ENCODE measurements around the gene SARS2.
"Not testable (repeated sequence)": the region's sequence is repeated elsewhere in the genome, so short reads cannot be mapped to it uniquely, and the experiment has no call there.

SARS2 gene

DNA sequence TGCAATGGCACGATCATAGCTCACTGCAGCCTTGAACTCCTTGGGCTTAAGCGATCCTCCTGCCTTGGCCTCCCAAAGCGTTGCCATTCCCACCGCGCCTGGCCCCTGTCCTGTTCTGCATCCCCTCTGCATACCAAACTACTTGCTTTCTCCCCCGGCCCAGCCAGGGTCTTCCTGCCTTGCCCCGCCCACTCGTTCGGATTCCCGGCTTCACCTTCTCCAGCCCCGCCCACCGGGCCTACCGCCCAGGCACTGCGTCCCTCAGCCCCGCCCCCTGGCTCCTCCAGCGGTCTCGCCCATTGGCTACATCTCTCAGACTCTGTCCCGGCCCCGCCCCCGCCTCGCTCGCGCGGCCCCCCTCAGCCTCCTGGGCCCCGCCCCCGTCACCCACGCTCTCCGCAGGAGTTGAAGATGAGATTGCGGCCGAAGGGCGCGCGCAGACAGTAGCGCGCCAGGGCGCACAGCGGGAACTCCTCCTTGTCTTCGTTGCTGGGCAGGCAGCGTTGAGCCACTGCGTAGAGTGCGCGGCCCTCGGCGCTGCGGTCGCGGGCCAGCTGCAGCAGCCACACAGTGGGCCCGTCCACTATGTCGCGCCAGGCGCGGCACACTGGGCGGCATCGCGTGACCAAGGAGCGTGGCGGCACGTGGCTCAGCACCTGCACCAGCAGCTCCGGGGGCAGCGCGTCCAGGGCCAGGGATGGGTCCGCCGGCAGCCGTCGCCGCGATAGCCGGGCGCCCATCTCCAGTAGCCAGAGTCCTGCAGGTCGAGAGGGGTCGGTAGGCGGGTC is 19.2 kb upstream of the SARS2 start:
- Histone ChIP-seq H3K4me2 (no peak overlapping the region), H3K4me1 (0 out of 2 replicates have a peak, but pooled peaks cover 4% of the 10 kb centered on the region), H3K4me3 (no peak overlapping the region), H3K9me3 (no peaks in the 10 kb centered on the region), H3K27me3 (no peaks in the 10 kb centered on the region), H3K9ac (no peak overlapping the region), H3K36me3 (no peaks in the 10 kb centered on the region), H4K20me1 (no peaks in the 10 kb centered on the region), H3K27ac (no peak overlapping the region)
- no peak for TF ChIP-seq Cebpa-rat (IDR thresholded peaks at IDR 0.05)

DNA sequence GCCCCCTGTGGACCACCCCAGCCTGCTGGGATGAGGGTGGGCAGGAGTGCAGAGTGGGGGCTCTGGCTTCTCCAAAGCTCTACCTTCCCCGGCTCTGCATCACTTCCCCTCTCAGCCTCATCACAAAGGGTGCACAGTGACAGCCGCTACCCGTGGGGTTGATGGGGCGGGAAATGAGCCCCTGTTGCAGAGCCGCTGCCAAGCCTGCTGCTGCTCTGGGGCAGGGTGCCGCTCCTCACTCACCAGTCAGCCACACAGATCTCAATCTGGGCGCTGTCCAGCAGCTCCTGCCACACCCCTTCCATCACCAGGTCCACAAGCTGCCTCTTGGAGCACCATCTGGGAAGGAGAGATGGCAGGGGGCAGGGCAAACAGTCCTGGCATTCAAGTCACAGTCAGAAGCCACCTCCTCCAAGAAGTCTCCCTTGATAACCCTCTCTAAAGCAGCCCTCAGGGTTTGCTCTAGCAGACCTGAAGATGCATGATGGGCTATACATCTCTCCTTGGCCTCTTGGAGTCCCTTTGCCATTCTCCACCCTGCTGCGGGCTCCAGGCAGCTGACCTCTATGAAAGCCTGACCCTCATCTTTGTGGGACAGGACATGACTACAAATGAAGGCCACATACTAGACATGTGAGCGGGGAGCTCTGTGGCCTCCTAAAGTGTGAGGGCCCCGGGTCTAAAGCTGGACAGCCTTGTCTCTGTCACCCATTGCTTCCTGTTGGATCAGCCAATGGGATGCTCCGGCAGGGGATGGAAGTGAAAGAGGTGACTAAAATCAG is 15.9 kb upstream of the SARS2 start:
- Histone ChIP-seq H3K4me1 (peaks cover 10% of the 10 kb centered on the region), H3K27me3 (no peaks in the 10 kb centered on the region), H3K9me3 (no peaks in the 10 kb centered on the region), H3K9ac (no peak overlapping the region), H4K20me1 (no peaks in the 10 kb centered on the region), H3K27ac (no peak overlapping the region), H3K4me3 (no peak overlapping the region), H3K4me2 (no peak overlapping the region), H3K36me3 (no peaks in the 10 kb centered on the region)
- TF ChIP-seq Cebpa-rat (IDR thresholded peaks at IDR 0.05) = no peak

GRCh38 chr19:38945562-38946228 is 15.1 kb upstream of the SARS2 start:
- no peak for TF ChIP-seq Cebpa-rat (IDR thresholded peaks at IDR 0.05)
- H3K4me2 ChIP-seq = no peak overlapping the region
- no peak overlapping the region for H3K9ac ChIP-seq
- no peak overlapping the region for H3K4me3 ChIP-seq
- H4K20me1 ChIP-seq = no peaks in the 10 kb centered on the region
- no peaks in the 10 kb centered on the region for H3K36me3 ChIP-seq
- no peaks in the 10 kb centered on the region for H3K27me3 ChIP-seq
- no peak overlapping the region for H3K27ac ChIP-seq
- H3K9me3 ChIP-seq = peaks cover 7% of the 10 kb centered on the region
- peaks cover 15% of the 10 kb centered on the region for H3K4me1 ChIP-seq

- no peak overlapping the region for H3K9ac ChIP-seq
- H3K4me1 ChIP-seq = peaks cover 15% of the 10 kb centered on the region
- no peaks in the 10 kb centered on the region for H4K20me1 ChIP-seq
- H3K4me2 ChIP-seq = no peak overlapping the region
- H3K27ac ChIP-seq = no peak overlapping the region
- no peak for TF ChIP-seq Cebpa-rat (IDR thresholded peaks at IDR 0.05)
- H3K9me3 ChIP-seq = peaks cover 7% of the 10 kb centered on the region
- no peaks in the 10 kb centered on the region for H3K27me3 ChIP-seq
- H3K4me3 ChIP-seq = no peak overlapping the region
- no peaks in the 10 kb centered on the region for H3K36me3 ChIP-seq
Measured at GRCh38 chr19:38944981-38945506, 14.5 kb upstream of the SARS2 start.

- no peak for TF ChIP-seq Cebpa-rat (IDR thresholded peaks at IDR 0.05)
Measured at GRCh38 chr19:38942471-38943181, 12.1 kb upstream of the SARS2 start.

GRCh38 chr19:38941979-38942378 is 11.4 kb upstream of the SARS2 start:
- Histone ChIP-seq H3K4me1 (peaks cover 20% of the 10 kb centered on the region), H3K9me3 (peaks cover 7% of the 10 kb centered on the region), H3K4me2 (peak overlapping the region; percentile 56), H3K9ac (0 out of 2 replicates have a peak overlapping the region, but pooled peaks have one; percentile 9), H3K27me3 (no peaks in the 10 kb centered on the region), H4K20me1 (no peaks in the 10 kb centered on the region), H3K4me3 (no peak overlapping the region), H3K27ac (no peak overlapping the region), H3K36me3 (no peaks in the 10 kb centered on the region)
- no peak for TF ChIP-seq Cebpa-rat (IDR thresholded peaks at IDR 0.05)

More at GRCh38 chr19:38942471-38943181, 12.1 kb upstream of the SARS2 start:
- Histone ChIP-seq H3K9me3 (peaks cover 7% of the 10 kb centered on the region), H3K4me1 (peaks cover 20% of the 10 kb centered on the region), H3K27me3 (no peaks in the 10 kb centered on the region), H3K4me3 (no peak overlapping the region), H3K36me3 (no peaks in the 10 kb centered on the region), H3K27ac (no peak overlapping the region), H4K20me1 (no peaks in the 10 kb centered on the region), H3K9ac (no peak overlapping the region), H3K4me2 (no peak overlapping the region)

GRCh38 chr19:38941466-38941865 is 10.9 kb upstream of the SARS2 start:
- 0 out of 2 replicates have a peak overlapping the region, but pooled peaks have one; percentile 9 for H3K9ac ChIP-seq
- not testable (repeated sequence) for H3K27me3 ChIP-seq

GRCh38 chr19:38939957-38940356 is 9.4 kb upstream of the SARS2 start:
- no peaks in the 10 kb centered on the region for H3K27me3 ChIP-seq
- H3K9ac ChIP-seq = no peak overlapping the region
- H3K4me1 ChIP-seq = peaks cover 20% of the 10 kb centered on the region
- TF ChIP-seq Cebpa-rat (IDR thresholded peaks at IDR 0.05) = no peak
- H4K20me1 ChIP-seq = no peaks in the 10 kb centered on the region
- H3K36me3 ChIP-seq = peaks cover 11% of the 10 kb centered on the region
- H3K4me3 ChIP-seq = no peak overlapping the region
- peaks cover 18% of the 10 kb centered on the region for H3K9me3 ChIP-seq
- no peak overlapping the region for H3K4me2 ChIP-seq
- no peak overlapping the region for H3K27ac ChIP-seq

More at GRCh38 chr19:38941466-38941865, 10.9 kb upstream of the SARS2 start:
- H3K4me2 ChIP-seq = peak overlapping the region; percentile 56
- H3K36me3 ChIP-seq, H3K9me3 ChIP-seq, H3K27ac ChIP-seq, H3K4me3 ChIP-seq, H4K20me1 ChIP-seq: not testable (repeated sequence)
- H3K4me1 ChIP-seq = peaks cover 20% of the 10 kb centered on the region

GRCh38 chr19:38933544-38933943 is 3.0 kb upstream of the SARS2 start:
- Histone ChIP-seq H3K4me1 (peaks cover 30% of the 10 kb centered on the region), H3K36me3 (peaks cover 43% of the 10 kb centered on the region), H4K20me1 (peaks cover 15% of the 10 kb centered on the region; the same call in 1 of the 2 replicates), H3K4me2 (no peak overlapping the region), H3K9me3 (peaks cover 39% of the 10 kb centered on the region), H3K27me3 (no peaks in the 10 kb centered on the region), H3K9ac (no peak overlapping the region), H3K27ac (no peak overlapping the region), H3K4me3 (no peak overlapping the region)
- no peak for TF ChIP-seq Cebpa-rat (IDR thresholded peaks at IDR 0.05)

Data from BLaER1 (cell line).